Stimulated activated CD8-positive, alpha-beta memory T cell treated with anti-CD3 and anti-CD28 coated beads, Interleukin-12 subunit alpha, Interleukin-12 subunit beta, amount 100 ng/mL, for 24 hours (primary cell): ENCODE data around the gene MAST4.
A peak's percentile ranks its signal among the peaks of the same experiment; 100 is the strongest.

ENCODE experiments used
- DNase-seq: peaks from one replicate; pipeline ENCODE4 v3.0.0-alpha.2; 2020; ENCODE audit errors: extremely low read depth

The MAST4 gene

GRCh38 chr5:67188274-67189078, 592.3 kb downstream of the MAST4 start:
- no peak for DNase-seq

GRCh38 chr5:67189079-67189354, 592.8 kb downstream of the MAST4 start:
- DNase-seq = no peak

- no peak for DNase-seq
Measured at GRCh38 chr5:67189931-67190330, 593.7 kb downstream of the MAST4 start.

GRCh38 chr5:67190410-67190809, 594.2 kb downstream of the MAST4 start:
- no peak for DNase-seq

- no peak for DNase-seq
Measured at GRCh38 chr5:67190861-67191260, 594.7 kb downstream of the MAST4 start.

DNA sequence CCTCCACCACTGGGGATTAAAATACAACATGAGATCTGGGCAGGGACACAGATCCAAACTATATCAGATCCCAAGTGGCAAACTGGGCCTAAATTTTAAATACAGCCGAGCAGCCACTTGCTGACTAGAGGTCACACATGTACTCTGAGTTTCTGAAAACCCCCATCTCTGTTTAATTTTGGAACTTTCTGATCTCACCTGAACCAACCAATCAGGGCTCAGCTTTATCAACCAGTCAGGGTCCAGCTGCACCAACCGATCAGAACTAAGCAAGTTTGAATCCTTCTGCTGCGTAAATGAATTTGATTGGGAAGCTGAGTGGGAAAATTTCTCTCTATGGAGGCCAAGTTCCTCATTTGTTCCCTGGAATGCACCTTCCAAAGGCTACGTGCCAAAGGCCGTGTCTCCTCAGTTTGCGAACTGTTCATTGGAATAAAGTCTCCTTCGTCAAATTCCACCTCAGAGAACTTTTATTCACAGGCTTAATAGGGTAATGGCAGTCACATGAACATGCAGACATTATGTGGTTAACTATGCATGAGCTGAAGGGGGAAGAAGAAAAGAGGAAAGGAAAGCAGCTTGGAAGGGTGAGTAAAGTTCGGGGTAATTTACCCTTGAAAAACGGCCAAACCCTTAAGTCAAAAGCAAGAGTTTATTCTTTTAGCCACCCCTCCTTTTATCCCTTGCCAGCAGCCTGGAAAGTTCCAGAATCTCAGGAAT, 596.7 kb downstream of the MAST4 start:
- no peak for DNase-seq

DNA sequence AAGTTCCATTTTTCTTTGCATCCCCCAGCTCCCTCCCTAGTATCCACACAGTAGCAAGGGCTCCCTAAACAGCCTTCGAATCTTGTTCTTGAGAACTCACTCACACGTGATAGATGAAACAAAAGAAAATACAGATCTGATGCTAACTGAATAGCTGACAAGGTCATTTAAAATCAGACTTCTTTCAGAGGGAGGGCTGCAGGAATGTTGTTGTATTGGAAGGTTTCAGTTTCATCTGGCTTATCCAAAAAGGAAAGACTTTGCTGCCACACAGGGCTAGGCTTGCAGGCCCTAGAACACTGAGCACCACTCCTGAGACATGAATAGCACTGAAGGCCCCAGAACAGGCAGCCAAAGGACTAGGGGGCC, 597.2 kb downstream of the MAST4 start:
- DNase-seq = no peak

GRCh38 chr5:67194166-67194565, 598.0 kb downstream of the MAST4 start:
- DNase-seq = no peak

DNA sequence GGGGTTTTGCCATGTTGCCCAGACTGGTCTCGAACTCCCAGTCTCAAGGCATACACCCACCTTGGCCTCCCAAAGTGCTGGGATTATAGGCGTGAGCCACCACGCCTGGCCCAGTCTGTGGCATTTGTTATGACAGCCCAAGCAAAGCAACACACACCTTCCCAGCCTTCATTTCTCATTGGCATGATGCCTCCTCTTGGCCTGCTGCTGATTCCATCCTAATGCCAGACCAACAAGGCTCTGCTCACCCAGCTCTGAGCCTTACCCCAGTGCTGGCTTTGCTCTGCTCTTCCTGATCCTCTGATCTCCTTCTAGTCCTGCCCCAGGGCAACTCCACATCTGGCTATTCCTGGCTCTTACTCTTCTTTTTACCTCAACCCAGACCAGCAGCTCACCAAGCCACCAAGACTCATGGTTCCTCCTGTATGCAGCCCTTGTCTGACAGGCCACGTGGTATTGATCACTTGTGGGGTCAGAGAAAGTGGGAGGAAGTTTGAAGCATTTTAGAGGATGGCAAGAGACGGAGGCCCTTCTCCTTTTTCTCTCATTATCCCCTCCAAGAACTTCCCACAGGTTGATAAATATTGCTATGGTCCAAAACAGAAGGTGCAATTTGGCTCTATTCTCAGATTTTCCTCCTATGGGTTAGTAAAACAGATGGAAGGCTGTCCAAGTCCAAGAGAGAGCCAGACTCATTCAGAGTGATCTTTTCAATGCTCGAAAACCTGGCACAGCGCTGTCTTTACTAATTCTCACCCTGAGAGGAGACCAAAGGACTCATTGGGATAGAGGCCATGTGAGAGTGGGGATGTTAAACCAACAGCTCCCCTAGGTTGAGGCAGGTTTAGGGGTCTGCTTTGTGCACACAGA, 599.4 kb downstream of the MAST4 start:
- no peak for DNase-seq

DNA sequence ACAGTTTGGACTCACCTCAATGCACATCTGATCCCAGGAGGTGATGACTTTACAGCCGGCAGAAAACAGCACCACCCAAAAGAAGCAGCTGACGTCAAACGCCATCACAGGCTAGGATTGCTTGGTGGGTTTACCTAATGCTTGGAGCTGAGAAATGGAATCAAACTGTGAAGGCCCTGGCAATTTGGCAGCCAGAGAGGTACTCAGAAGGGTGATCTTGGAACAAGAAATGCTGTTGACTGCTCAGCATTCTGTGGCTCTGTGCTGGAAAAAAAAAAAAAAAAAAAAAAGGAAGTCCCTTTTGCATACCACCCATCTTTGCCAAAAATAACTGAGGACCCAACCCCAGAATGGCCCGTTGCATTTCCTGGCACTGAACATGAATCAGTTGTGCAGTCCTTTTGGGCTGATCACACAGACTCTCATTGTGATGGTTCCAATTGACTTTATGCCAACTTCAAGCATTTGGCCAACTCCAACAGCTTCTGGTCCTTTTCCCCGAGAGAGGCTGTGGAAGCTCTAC, 600.4 kb downstream of the MAST4 start, which contains the start of gene CD180:
TSS of gene CD180 (minus strand) at position 263 of the 523 bp plus-strand sequence. CDS start at position 105, 158 bp downstream.
- DNase-seq = no peak

- DNase-seq = no peak
Measured at GRCh38 chr5:67197536-67197935, 601.3 kb downstream of the MAST4 start.

DNA sequence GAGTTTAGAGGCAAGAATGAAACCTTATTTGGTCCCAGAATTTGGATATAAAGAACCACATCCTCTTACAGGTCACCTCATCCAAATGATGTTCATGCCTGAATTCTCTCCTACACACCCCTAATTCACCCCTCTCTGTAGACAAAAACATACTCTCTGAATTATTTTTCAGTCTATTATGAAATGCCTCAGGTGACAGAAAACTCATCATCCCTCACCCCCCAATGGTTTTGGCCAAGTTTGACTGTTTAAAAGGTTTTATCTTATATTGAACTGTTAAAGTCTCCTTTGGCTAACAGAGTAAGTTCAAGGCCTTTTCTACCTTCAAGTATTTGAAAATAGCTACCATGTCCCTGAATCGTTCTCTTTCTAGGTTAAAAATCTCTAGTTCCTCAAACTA, 602.7 kb downstream of the MAST4 start:
- no peak for DNase-seq

- DNase-seq = no peak
Measured at GRCh38 chr5:67199859-67200258, 603.7 kb downstream of the MAST4 start.

DNA sequence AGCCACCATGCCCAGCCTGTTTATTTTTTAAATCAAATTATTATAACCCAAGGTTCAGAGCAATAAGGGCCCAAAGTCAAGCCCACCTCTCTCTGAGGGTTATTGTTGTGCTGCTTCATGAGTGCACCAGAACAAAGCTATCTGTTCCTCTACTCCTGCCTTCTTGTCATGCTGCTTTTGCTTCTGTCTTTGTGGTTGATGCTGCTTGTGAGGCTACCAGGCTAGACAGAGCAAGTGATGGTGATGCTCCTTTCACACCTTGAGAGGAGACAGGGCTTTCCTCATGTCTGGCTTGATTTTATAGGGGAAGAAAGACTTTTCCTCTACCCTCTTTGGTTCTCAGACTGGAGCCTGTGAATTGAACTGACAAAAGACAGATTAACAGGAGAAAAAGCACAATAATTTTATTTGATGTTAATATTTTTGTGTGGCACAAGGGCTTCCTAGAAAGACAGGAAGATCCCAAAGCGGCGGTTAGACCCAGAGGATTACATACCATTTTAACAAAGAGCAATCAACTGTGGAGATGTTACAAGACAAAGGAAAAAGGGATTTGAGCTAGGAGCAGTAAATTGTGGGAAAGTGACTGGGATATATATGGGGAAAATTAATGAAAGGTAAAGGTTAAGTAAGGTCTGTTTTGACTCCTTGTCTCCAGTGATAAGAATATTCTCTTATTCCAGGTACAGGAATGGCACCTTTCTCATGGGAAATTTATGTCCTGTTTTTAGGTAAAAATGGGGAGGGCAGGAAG, 604.8 kb downstream of the MAST4 start:
- no peak for DNase-seq

GRCh38 chr5:67201897-67202549, 605.8 kb downstream of the MAST4 start:
- DNase-seq = no peak

- DNase-seq = no peak
Measured at GRCh38 chr5:67202828-67203227, 606.6 kb downstream of the MAST4 start.

- no peak for DNase-seq
Measured at GRCh38 chr5:67203701-67204074, 607.5 kb downstream of the MAST4 start.

- no peak for DNase-seq
Measured at GRCh38 chr5:67204821-67205220, 608.6 kb downstream of the MAST4 start.

- no peak for DNase-seq
Measured at GRCh38 chr5:67205981-67206380, 609.8 kb downstream of the MAST4 start.

- DNase-seq = no peak
Measured at GRCh38 chr5:67206461-67206860, 610.3 kb downstream of the MAST4 start.

DNA sequence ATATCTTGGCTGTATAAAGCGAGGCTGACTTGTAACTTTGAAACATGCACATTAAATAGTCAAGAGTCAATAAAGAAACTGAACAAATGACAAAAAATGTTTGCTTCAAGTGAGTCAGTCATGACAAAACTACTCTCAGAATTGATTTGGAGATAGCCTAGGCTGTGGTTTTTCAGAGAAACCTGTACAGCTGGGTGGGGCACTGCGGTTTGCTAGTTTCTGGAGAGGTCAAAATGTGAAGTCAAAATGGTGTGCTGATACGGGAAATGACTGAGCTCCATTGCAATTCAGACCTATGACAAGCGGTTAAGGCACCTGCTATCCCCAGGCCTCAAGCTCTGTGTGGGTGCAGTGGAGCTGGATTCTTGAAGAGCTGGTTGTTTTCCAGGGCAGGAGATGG, 610.7 kb downstream of the MAST4 start:
- DNase-seq = peak; percentile 52
